H1 (cell line): ENCODE results near the gene CCDC148.

ENCODE experiments used
- CEBPB ChIP-seq: IDR thresholded peaks from 2 replicates; pipeline ENCODE4 v1.6.1; 2012; ENCODE audit warnings: low read depth, low read length
- EZH2 ChIP-seq: fragments of 200-600 bp; sonication (generic); IDR thresholded peaks from 2 replicates; pipeline ENCODE4 v1.7.1; 2012; ENCODE audit warnings: low read depth, mild to moderate bottlenecking, moderate library complexity, low read length, inconsistent platforms; ENCODE audit not compliant: severe bottlenecking
- POLR2A ChIP-seq, 2 experiments: IDR thresholded peaks; 1 replicate in 1 of 2; 2 replicates in 1 of 2; pipeline ENCODE4 v1.6.1; 2011; ENCODE audit warnings: low read depth in 2 of 2, low read length in 2 of 2, mild to moderate bottlenecking in 2 of 2; ENCODE audit errors: control extremely low read depth in 1 of 2
- POLR2AphosphoS5 ChIP-seq: IDR thresholded peaks from 2 replicates; pipeline ENCODE4 v1.6.1; 2011; ENCODE audit warnings: low read depth, low read length
- RXRA ChIP-seq: IDR thresholded peaks from 2 replicates; pipeline ENCODE4 v1.6.1; 2011; ENCODE audit warnings: low read depth, mild to moderate bottlenecking, low read length, moderate library complexity; ENCODE audit not compliant: insufficient read depth
- TCF12 ChIP-seq: IDR thresholded peaks from 2 replicates; pipeline ENCODE4 v1.6.1; 2011; ENCODE audit warnings: low read depth, mild to moderate bottlenecking, low read length
- TF ChIP-seq, protein P1 (sequence below), 3 experiments: IDR thresholded peaks; 1 replicate in 2 of 3; 2 replicates in 1 of 3; pipeline versions ENCODE4 v1.5.1 to v1.6.1; 2011; ENCODE audit warnings: low read length in 3 of 3, mild to moderate bottlenecking in 3 of 3, inconsistent platforms in 2 of 3, low read depth in 1 of 3, moderate library complexity in 1 of 3; ENCODE audit not compliant: insufficient read depth in 1 of 3; ENCODE audit errors: control extremely low read depth in 1 of 3

DNA sequence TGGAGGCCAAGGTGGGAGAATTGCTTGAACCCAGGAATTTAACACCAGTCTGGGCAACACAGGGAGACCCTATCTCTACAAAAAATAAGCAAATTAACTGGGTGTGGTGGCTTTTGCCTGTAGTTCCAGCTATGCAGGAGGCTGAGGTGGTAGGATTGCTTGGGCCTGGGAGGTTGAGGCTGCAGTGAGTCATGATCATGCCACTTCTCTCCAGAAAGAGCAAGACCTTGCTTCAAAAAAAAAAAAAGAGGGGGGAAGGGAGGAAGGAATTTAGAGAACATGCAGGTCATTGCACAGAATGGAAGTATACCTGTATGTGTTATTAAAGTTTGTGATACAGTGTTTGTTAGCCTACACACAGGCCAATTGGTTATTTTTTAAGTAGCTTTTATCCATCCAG is 26.0 kb upstream of the CCDC148 start:
- TF ChIP-seq POLR2AphosphoS5 (no peak), CEBPB (no peak), POLR2A (IDR thresholded peaks at IDR 0.05; ENCODE audit: control extremely low read depth in 1 of 2, low read depth in 2 of 2, low read length in 2 of 2) (no peak), TCF12 (no peak), RXRA (no peak), EZH2 (no peak)
- TF ChIP-seq, protein P1, sequence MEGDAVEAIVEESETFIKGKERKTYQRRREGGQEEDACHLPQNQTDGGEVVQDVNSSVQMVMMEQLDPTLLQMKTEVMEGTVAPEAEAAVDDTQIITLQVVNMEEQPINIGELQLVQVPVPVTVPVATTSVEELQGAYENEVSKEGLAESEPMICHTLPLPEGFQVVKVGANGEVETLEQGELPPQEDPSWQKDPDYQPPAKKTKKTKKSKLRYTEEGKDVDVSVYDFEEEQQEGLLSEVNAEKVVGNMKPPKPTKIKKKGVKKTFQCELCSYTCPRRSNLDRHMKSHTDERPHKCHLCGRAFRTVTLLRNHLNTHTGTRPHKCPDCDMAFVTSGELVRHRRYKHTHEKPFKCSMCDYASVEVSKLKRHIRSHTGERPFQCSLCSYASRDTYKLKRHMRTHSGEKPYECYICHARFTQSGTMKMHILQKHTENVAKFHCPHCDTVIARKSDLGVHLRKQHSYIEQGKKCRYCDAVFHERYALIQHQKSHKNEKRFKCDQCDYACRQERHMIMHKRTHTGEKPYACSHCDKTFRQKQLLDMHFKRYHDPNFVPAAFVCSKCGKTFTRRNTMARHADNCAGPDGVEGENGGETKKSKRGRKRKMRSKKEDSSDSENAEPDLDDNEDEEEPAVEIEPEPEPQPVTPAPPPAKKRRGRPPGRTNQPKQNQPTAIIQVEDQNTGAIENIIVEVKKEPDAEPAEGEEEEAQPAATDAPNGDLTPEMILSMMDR (IDR thresholded peaks at IDR 0.05; ENCODE audit: control extremely low read depth in 1 of 3, insufficient read depth in 1 of 3, low read depth in 1 of 3, low read length in 3 of 3): no peak
